HG02981 (cell line): Measurements from ENCODE around the gene HYAL1.
"Not testable (repeated sequence)": the region's sequence is repeated elsewhere in the genome, so short reads cannot be mapped to it uniquely, and the experiment has no call there.

Experiments used
- ATAC-seq: cut with Tn5 transposase; IDR thresholded peaks from one replicate; pipeline ENCODE4 v1.9.1; 2021; ENCODE audit warnings: mild to moderate bottlenecking, moderate library complexity; ENCODE audit not compliant: unreplicated experiment

HYAL1 gene

GRCh38 chr3:50275141-50275995 lies 28.0 kb downstream of the HYAL1 start:
- no peak for ATAC-seq

GRCh38 chr3:50274371-50275104 lies 28.8 kb downstream of the HYAL1 start:
- ATAC-seq: no peak

GRCh38 chr3:50273689-50274065 lies 29.7 kb downstream of the HYAL1 start:
- ATAC-seq: no peak

GRCh38 chr3:50272911-50273688 lies 30.3 kb downstream of the HYAL1 start:
- ATAC-seq: peak; percentile 72

GRCh38 chr3:50272538-50272910 lies 30.9 kb downstream of the HYAL1 start:
- ATAC-seq: not testable (repeated sequence)

- no peak for ATAC-seq
These were observed 31.9 kb downstream of the HYAL1 start for GRCh38 chr3:50271314-50271936.

GRCh38 chr3:50270422-50271224 lies 32.8 kb downstream of the HYAL1 start:
- no peak for ATAC-seq

- ATAC-seq: no peak
These were observed 33.4 kb downstream of the HYAL1 start for GRCh38 chr3:50269977-50270413.

GRCh38 chr3:50269460-50269859 lies 33.9 kb downstream of the HYAL1 start:
- ATAC-seq: no peak

GRCh38 chr3:50268703-50269451 lies 34.5 kb downstream of the HYAL1 start, which contains the start of gene SEMA3B:
Gene SEMA3B (plus strand): TSS chr3:50269147. CDS start chr3:50269241, 94 bp downstream.
- ATAC-seq: no peak

GRCh38 chr3:50268276-50268675 lies 35.1 kb downstream of the HYAL1 start:
- ATAC-seq: no peak

- ATAC-seq: no peak
These were observed 36.0 kb downstream of the HYAL1 start for GRCh38 chr3:50267280-50267913.

GRCh38 chr3:50266836-50267235 lies 36.5 kb downstream of the HYAL1 start:
- ATAC-seq: no peak

- ATAC-seq: no peak
These were observed 37.4 kb downstream of the HYAL1 start for GRCh38 chr3:50266017-50266416.

GRCh38 chr3:50265571-50265970 lies 37.8 kb downstream of the HYAL1 start:
- ATAC-seq: no peak

- no peak for ATAC-seq
These were observed 38.3 kb downstream of the HYAL1 start for GRCh38 chr3:50264964-50265485.

GRCh38 chr3:50264383-50264963 lies 38.9 kb downstream of the HYAL1 start:
- no peak for ATAC-seq
